ENCODE measurements around the gene CADM1.

The CADM1 gene

GRCh38 chr11:115347106-115347505, 157.1 kb downstream of the CADM1 start:
- peak; percentile 82 for DNase-seq

- peak; percentile 23 for DNase-seq
Measured at GRCh38 chr11:115345840-115346239, 158.4 kb downstream of the CADM1 start.

- DNase-seq: peak; percentile 48
Measured at GRCh38 chr11:115345361-115345760, 158.9 kb downstream of the CADM1 start.

GRCh38 chr11:115344846-115345245, 159.4 kb downstream of the CADM1 start:
- DNase-seq: peak; percentile 43

GRCh38 chr11:115342142-115342541, 162.1 kb downstream of the CADM1 start:
- DNase-seq: no peak

GRCh38 chr11:115340874-115341273, 163.3 kb downstream of the CADM1 start:
- no peak for DNase-seq

- DNase-seq: peak; percentile 61
Measured at GRCh38 chr11:115338476-115338875, 165.7 kb downstream of the CADM1 start.

GRCh38 chr11:115334932-115335788, 169.1 kb downstream of the CADM1 start:
- peak; percentile 63 for DNase-seq

- peak; percentile 28 for DNase-seq
Measured at GRCh38 chr11:115333949-115334348, 170.3 kb downstream of the CADM1 start.

GRCh38 chr11:115333121-115333520, 171.1 kb downstream of the CADM1 start:
- no peak for DNase-seq

- DNase-seq: peak; percentile 30
Measured at GRCh38 chr11:115330684-115331482, 173.3 kb downstream of the CADM1 start.

GRCh38 chr11:115326526-115326925, 177.7 kb downstream of the CADM1 start:
- DNase-seq: peak; percentile 52

- DNase-seq: peak; percentile 95
Measured at GRCh38 chr11:115325523-115325922, 178.7 kb downstream of the CADM1 start.

GRCh38 chr11:115324581-115325432, 179.4 kb downstream of the CADM1 start:
- peak; percentile 95 for DNase-seq

GRCh38 chr11:115322553-115323203, 181.5 kb downstream of the CADM1 start:
- DNase-seq: peak; percentile 29

GRCh38 chr11:115321605-115322289, 182.5 kb downstream of the CADM1 start:
- DNase-seq: peak; percentile 74

GRCh38 chr11:115317277-115318185, 186.7 kb downstream of the CADM1 start:
- peak; percentile 100 for DNase-seq

GRCh38 chr11:115316696-115317095, 187.5 kb downstream of the CADM1 start:
- no peak for DNase-seq

GRCh38 chr11:115314330-115314920, 189.8 kb downstream of the CADM1 start:
- DNase-seq: no peak

GRCh38 chr11:115313224-115313838, 190.9 kb downstream of the CADM1 start:
- DNase-seq: peak; percentile 52
